HG03558 (cell line): ENCODE measurements around the gene CPXM2.
"Not testable (repeated sequence)": the region's sequence is repeated elsewhere in the genome, so short reads cannot be mapped to it uniquely, and the experiment has no call there.

ENCODE experiments used
- ATAC-seq: cut with Tn5 transposase; IDR thresholded peaks from one replicate; pipeline ENCODE4 v1.9.1; 2021; ENCODE audit warnings: moderate number of reproducible peaks; ENCODE audit not compliant: unreplicated experiment; ENCODE audit errors: extremely low read depth

CPXM2 gene

DNA sequence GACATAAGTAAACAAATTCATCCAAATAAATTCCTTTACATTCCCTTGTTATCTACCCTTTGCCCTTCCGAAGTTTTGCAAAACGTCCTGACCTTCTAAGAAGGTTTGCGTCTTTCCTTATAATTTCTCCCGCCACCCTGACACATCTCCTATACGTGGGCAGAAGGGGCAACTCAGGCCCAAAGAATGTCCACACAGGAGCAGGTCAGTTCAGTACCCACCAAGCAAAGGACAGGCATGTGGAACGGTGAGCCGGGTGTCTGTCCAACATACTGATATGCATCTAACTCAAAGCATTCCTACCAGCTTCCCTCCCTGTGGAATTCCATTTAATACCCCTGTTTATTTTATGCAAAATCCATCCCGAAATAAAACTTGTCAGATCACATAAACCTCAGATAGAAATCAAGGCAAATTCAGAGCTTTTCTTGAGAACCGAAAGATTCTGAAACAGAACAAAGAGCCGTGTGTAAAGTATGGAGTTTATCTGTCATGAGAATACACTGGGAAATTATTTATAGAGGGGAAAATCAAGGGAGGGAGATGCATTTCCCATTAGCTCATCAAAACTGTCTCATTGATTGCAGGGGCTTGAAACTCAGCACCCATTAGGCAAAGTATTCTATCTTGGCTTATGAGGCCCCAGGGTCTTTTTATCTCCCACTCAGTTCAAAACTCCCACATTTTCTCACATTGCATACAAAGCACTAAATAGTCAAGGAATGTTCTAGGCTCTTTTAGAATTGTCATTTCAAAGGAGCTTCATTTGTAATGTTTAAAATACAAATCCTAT, 140.1 kb downstream of the CPXM2 start:
- no peak for ATAC-seq

GRCh38 chr10:123750901-123751300, 140.7 kb downstream of the CPXM2 start:
- ATAC-seq = no peak

DNA sequence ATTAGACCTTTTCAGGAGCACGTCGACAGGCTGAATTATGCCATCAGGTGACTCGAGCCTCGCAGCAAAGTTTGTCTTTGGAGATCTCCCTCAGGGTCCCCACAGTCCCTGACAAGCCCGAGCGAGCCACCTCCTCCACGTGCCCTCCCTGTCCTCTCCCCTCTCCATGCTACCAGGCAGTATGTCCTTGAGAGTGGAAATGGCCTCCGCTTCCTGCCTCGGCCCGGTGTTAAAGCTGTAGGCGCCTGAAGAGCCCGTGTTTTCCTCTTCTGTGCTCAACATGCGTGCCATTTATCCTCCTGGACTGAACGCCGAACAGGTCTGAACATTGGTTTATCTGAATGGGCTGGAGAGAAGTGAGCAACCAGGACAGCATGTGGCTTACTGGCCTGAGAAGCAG, 142.9 kb downstream of the CPXM2 start:
- no peak for ATAC-seq

GRCh38 chr10:123747426-123747825, 144.2 kb downstream of the CPXM2 start:
- no peak for ATAC-seq

DNA sequence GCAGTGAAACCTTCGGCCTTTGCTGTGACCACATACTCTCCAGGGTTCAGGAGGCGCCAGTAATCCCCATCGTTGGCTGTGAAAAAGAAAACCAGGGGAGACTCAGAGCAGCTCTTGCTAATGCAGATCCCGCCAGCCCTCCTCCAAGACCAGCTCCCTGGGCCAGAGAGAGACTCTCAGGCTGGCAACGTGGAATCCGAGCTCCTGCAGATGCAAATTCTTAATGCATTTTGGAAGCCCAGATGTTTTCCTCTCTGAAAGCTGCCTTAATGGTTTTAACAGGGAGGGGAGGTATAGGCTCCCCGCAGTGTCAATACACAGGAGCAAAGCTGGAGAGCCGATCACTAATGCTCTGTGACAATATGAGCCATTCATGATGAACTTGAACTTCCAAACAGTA, 144.7 kb downstream of the CPXM2 start:
- ATAC-seq = no peak

GRCh38 chr10:123746520-123746919, 145.1 kb downstream of the CPXM2 start:
- ATAC-seq = no peak

GRCh38 chr10:123746061-123746460, 145.5 kb downstream of the CPXM2 start:
- ATAC-seq = no peak

GRCh38 chr10:123744224-123744536, 147.4 kb downstream of the CPXM2 start:
- no peak for ATAC-seq

- ATAC-seq = no peak
These were observed 148.0 kb downstream of the CPXM2 start for GRCh38 chr10:123743441-123744223.

DNA sequence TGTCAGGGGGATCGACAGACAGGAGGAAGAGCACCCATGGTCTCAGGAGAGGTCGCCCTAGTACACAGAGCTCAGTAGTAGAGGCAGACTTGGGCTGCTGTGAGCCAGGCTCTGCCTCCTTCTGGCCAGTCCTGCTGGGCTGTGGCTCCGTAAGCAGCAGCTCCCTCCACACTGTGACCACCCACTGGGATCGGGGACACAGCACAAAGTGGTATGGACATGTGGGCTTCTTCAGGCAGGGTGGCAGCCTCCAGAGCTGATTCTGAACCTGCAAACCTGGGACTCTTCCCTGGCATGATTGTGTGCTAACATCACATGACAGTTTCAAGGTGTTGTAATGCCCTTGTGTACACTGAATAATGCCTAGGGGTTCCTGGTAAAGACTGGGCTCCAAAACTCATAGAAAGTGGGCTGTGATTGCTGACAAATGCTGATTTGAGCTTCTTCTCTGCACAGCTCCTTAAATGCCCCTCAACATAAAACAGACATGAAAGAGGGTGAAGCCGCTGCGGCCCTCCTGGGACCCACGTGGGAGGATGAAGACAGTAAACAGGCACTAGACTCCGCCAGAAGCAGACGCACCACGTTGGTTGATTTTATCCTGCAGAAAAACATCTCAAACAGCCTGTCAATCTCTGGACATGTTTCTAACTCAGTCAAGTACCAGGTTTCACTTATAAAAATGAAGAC, 148.7 kb downstream of the CPXM2 start:
- no peak for ATAC-seq

GRCh38 chr10:123741711-123742110, 149.9 kb downstream of the CPXM2 start:
- no peak for ATAC-seq

DNA sequence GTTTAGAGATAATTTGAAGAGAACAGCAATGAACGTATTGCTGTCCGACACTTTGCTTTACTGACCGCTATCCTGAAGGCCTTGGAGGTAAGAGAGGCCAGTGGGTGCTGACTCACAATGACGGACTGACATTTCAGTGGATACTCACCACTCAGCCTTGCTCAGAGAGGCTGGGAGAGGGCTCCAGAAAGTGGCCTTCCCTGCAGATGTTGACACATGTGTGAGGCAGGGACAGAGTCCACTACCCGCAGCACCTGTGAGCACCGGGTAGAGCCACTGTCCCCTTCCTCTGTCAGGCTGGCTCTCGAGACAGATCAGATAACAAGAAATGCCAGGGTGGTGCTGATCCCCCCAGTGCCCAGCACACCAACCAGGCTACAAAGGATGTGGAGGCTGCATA, 150.5 kb downstream of the CPXM2 start:
- no peak for ATAC-seq

DNA sequence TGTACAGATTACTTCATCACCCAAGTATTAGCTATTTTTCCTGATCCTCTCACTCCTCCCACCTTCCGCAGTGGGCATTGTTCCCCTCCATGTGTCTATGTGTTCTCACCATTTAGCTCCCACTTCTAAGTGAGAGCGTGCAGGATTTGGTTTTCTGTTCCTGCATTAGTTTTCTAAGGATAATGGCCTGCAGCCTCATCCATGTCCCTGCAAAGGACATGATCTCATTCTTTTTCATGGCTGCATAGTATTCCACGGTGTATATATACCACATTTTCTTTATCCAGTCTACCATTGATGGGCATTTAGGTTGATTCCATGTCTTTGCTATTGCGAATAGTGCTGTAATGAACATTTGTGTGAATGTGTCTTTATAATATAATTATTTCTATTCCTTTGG, 154.7 kb downstream of the CPXM2 start:
- ATAC-seq = not testable (repeated sequence)

GRCh38 chr10:123729523-123729922, 162.1 kb downstream of the CPXM2 start:
- no peak for ATAC-seq

- no peak for ATAC-seq
These were observed 164.8 kb downstream of the CPXM2 start for GRCh38 chr10:123726836-123727235.

DNA sequence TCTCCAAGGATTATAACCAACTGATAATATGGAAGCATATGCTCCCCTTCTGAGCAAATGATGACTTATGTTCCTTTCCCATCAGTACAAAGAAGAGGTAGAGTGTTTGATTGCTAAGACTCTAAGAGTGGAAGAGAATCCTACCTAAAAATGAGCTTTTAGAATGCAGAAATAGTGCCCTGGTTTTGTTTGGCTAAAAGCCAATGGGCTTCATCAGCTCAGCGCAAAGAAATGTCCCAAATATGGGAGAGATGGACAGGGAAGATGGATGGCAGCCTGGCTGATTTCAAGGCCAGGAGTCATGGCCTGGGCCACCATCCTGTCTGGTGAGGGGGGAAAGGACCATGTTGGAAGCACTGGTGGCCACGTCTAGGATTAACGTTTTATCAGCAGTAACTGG, 165.2 kb downstream of the CPXM2 start:
- no peak for ATAC-seq

DNA sequence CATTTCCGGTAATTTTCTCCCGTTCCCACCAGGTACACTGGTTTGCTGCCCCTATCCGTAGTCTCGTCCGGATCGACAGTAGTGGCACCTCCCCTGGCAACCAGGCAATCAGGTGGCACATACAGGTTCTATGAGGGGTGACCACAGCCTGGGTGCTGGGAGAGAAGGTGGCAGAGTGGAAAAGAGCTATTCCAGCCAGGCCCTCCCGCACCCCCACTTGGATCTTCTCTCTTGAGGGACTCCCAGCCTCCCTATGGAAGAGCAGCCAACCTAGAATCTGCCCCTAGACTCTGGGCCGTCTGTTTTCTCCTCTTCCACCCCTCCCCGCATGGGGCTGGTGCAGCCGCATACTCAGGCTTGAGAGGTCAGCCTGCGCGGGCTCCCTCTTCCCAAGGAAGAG, 166.9 kb downstream of the CPXM2 start:
- no peak for ATAC-seq

DNA sequence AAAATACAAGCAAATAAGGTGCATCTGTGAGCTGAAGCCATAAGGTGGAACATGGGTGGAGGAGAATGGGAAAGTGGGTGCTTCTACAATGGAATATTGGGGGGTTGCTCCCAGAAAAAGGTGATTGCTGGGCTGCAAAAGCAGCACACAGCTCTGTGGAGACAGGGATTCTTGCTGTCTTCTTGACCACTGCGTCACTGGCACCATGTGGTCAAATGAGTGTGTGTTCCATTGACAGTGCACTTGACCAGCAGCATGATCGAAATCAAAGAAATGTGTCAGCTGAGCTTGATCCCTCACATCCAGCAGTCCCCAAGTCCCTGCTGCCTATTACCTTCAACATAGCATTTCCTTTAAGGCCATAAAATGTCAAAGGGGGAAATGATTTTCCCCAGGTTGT, 169.3 kb downstream of the CPXM2 start:
- ATAC-seq = no peak

DNA sequence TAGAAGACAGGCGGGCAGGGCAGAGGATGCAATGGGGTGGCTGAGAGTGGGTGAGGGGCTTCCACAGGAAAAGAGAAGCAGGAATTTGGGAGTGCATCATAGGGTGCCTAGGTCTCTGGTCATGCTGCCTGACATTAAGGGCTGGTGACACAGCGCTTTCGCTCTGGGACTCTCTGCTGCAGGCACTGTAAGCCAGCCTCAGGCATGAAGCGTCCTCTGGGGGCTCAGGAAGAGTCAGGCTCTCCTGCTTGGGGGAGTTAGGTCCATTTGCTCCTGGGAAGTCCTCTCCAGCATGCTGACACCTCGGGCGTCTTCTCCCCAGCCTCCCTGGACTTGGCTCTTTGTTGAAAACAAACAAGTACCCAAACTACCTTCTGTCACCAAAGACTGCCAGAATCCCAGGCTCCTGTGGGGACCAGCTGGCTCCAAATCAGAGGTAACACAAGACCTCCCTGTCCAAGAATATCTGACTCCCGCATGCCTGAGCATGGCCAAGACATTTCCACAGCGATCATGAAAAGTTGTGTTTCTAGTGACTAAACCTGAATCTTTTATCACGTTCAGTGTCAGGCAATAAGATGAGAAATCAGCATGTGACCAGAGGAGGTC, 170.1 kb downstream of the CPXM2 start:
- ATAC-seq = no peak

DNA sequence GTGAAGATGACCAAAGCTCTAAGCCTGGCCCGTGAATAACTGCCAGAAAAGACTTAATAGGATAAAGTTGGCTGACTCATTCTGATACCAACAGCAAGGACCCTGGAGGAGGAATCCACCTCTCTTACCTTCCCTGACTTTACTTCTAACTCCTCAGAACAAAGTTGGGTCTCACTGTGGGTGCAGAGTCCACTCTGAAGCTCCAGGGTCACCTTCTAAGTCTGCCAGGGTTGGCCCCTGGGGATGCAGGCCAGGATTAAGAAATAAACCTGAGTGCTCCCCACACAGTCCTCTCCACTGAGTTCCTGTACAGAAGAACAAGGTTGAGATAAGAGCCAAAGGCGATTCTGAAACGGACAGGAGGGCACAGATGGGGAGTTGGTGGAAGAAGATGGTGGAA, 171.1 kb downstream of the CPXM2 start:
- no peak for ATAC-seq

GRCh38 chr10:123718544-123719060, 173.0 kb downstream of the CPXM2 start:
- ATAC-seq = no peak
